Measurements from ENCODE around the gene LYST. TPM values are rescaled to one million over a fixed set of nuclear protein-coding genes. Genes with fewer than 3 reads are reported as not detected.

Gene LYST
- total and polyA plus RNA-seq, 12 donors, result 6.7 to 48.0 (median 19.0) TPM

DNA sequence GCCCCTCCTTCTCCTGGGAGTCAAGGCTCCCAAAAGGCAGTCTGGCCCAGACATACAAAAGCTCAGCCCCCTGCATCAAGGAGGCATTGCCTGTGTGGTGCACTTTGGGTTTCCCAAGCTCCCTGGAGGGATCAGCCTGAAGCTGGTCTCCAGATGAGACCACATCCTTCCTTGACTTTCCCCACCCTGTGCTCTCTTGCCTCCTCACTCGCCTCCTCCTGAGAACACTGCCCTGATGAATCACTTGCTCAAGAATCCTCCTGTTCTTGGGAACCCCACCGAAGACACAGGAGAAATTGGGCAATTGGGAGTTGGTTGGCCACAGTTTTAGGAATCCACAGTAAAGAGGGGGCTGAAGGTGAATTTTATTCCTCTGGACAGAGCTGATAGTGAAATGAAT, 34.8 kb upstream of the LYST start:
- H3K36me3 ChIP-seq (replicated peaks in 1 of 2), result no peaks in the 10 kb centered on the region
- intact Hi-C loops (cut with DNase I), result no loop called here
- H3K27ac ChIP-seq, result no peak overlapping the region
- no peaks in the 10 kb centered on the region for H3K9me3 ChIP-seq (replicated peaks in 1 of 3)
- no peaks in the 10 kb centered on the region for H3K27me3 ChIP-seq
- no peaks in the 10 kb centered on the region for H3K4me1 ChIP-seq (replicated peaks in 1 of 2)
- DNase-seq, result no peak
- 59 to 83% (median 77%) methylated on average over 2 of the region's 2 CpGs for WGBS, 4 donors
- TF ChIP-seq, protein P1, sequence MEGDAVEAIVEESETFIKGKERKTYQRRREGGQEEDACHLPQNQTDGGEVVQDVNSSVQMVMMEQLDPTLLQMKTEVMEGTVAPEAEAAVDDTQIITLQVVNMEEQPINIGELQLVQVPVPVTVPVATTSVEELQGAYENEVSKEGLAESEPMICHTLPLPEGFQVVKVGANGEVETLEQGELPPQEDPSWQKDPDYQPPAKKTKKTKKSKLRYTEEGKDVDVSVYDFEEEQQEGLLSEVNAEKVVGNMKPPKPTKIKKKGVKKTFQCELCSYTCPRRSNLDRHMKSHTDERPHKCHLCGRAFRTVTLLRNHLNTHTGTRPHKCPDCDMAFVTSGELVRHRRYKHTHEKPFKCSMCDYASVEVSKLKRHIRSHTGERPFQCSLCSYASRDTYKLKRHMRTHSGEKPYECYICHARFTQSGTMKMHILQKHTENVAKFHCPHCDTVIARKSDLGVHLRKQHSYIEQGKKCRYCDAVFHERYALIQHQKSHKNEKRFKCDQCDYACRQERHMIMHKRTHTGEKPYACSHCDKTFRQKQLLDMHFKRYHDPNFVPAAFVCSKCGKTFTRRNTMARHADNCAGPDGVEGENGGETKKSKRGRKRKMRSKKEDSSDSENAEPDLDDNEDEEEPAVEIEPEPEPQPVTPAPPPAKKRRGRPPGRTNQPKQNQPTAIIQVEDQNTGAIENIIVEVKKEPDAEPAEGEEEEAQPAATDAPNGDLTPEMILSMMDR (IDR thresholded peaks at IDR 0.05), result no peak
- no peak for TF ChIP-seq POLR2A (IDR thresholded peaks at IDR 0.05)
- H3K4me3 ChIP-seq, result no peak overlapping the region

DNA sequence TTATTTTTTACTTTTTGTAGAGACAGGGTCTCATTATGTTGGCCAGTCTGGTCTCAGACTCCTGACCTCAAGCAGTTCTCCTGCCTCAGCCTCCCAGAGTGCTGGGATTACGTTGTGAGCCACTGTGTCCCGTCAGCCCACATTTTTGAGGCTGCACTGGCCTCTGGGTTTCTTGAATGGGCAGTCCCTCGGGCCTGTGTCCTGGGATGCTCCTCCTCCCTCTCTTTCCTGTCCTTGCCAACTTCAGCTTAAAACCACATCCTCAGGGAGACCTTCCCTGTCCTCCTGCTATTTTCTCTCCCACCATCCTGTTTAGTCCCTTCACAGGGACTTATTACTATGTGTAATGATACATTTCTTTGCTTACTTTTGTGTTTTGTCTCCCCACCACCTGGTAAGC, 31.4 kb upstream of the LYST start:
- Histone ChIP-seq H3K9me3 (replicated peaks in 1 of 3) (no peaks in the 10 kb centered on the region), H3K36me3 (replicated peaks in 1 of 2) (no peaks in the 10 kb centered on the region), H3K27me3 (no peaks in the 10 kb centered on the region), H3K27ac (no peak overlapping the region), H3K4me3 (no peak overlapping the region), H3K4me1 (replicated peaks in 1 of 2) (no peaks in the 10 kb centered on the region)
- TF ChIP-seq, protein P1 (IDR thresholded peaks at IDR 0.05), result no peak
- TF ChIP-seq POLR2A (IDR thresholded peaks at IDR 0.05), result no peak
- 61 to 74% (median 72%) methylated on average over 3 of the region's 3 CpGs for WGBS, 4 donors
- intact Hi-C loops (cut with DNase I), result no loop called here
- no peak for DNase-seq

DNA sequence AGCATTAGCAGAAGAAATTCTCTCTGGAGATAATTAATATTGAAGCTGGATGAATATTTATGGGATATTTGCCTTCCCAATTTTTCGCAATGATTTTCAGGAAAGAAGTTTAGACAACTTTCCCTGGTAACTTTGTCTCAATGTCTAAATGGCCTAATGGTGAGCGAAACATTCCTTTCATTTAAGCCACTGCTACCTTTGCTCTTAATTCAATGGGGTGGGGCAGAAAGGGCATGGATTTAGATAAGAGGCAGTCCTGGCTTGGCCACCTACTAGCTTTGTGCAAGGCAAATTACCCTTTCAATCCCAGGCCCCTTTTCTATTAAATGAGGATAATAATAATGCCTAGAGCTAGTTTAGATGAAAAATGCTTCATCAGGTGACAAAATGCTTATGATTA, 27.1 kb upstream of the LYST start:
- intact Hi-C loops (cut with DNase I), result no loop called here
- Histone ChIP-seq H3K9me3 (replicated peaks in 1 of 3) (no peaks in the 10 kb centered on the region), H3K4me1 (replicated peaks in 1 of 2) (no peaks in the 10 kb centered on the region), H3K27me3 (no peaks in the 10 kb centered on the region), H3K4me3 (no peak overlapping the region), H3K36me3 (replicated peaks in 1 of 2) (no peaks in the 10 kb centered on the region), H3K27ac (no peak overlapping the region)
- TF ChIP-seq, protein P1 (IDR thresholded peaks at IDR 0.05), result no peak
- no peak for TF ChIP-seq POLR2A (IDR thresholded peaks at IDR 0.05)
- no peak for DNase-seq
- WGBS, 4 donors, result 94 to 97% (median 96%) methylated on average over 2 of the region's 2 CpGs

DNA sequence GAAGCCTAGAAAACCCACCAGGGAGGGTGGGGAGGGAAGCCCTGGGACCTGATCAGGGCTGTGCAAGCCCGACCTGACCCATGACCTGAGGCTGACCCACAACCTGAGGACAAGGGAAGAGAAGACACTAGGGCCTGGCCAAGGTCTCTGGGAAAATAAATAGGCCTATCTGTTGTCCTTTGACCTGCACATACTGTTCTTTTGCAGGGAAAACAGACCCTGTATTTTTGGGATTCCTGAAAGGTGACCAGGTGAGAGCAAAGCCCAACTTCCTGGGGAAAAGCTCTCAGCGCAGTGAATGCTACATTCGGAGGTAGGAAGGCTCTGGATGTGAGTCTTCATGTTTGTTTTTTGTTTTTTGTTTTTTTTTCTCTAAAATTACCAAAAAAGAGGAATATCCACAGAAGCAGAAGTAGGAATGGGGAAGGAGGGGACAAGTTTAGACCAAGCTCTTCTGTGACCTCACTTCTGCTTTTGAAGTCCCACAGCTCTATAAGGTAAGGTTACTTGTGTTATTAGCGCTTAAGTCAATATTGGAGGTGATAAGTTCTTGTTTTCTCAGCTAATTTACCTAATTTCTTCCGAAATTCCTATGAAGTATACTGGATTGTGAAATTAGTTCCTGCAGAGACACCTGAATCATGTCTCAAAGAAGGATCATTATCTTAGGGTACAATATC, 26.2 kb upstream of the LYST start:
- Histone ChIP-seq H3K4me3 (no peak overlapping the region), H3K9me3 (replicated peaks in 1 of 3) (no peaks in the 10 kb centered on the region), H3K4me1 (replicated peaks in 1 of 2) (no peaks in the 10 kb centered on the region), H3K27me3 (no peaks in the 10 kb centered on the region), H3K27ac (peak overlapping the region in 1 of 5 donors; percentile 41), H3K36me3 (replicated peaks in 1 of 2) (no peaks in the 10 kb centered on the region)
- no peak for DNase-seq
- 74 to 79% (median 75%) methylated on average over 5 of the region's 5 CpGs for WGBS, 4 donors
- intact Hi-C loops (cut with DNase I), result no loop called here
- TF ChIP-seq, protein P1 (IDR thresholded peaks at IDR 0.05), result no peak
- TF ChIP-seq POLR2A (IDR thresholded peaks at IDR 0.05), result no peak
